Vagina (tissue), 2 donors: ENCODE measurements around the gene STK40.

Experiments used
- CTCF ChIP-seq, 3 experiments: fragments of 450-650 bp in 2 of 3; fragments of 200-600 bp in 1 of 3; sonication (generic) in 1 of 3; IDR thresholded peaks; one replicate each; pipeline ENCODE4 v1.5.1; 2017 to 2019; ENCODE audit warnings: antibody characterized with exemption in 3 of 3, mild to moderate bottlenecking in 2 of 3, moderate library complexity in 2 of 3
- POLR2A ChIP-seq, 2 donors: fragments of 450-650 bp; IDR thresholded peaks; one replicate each; pipeline ENCODE4 v1.6.1; 2017; ENCODE audit warnings: antibody characterized with exemption in 2 of 2, mild to moderate bottlenecking in 2 of 2, moderate library complexity in 2 of 2
- POLR2AphosphoS5 ChIP-seq, 2 donors: sonication (generic); formaldehyde crosslinking; IDR thresholded peaks; one replicate each; pipeline ENCODE4 v1.9.0; 2017; ENCODE audit warnings: antibody characterized with exemption in 2 of 2, mild to moderate bottlenecking in 2 of 2, low read depth in 1 of 2; ENCODE audit not compliant: insufficient read depth in 1 of 2

GRCh38 chr1:36306210-36306901 is 79.4 kb downstream of the STK40 start, which contains the start of gene SH3D21:
- no peak for TF ChIP-seq CTCF (IDR thresholded peaks at IDR 0.05)
- no peak for TF ChIP-seq POLR2A (IDR thresholded peaks at IDR 0.05)
- TF ChIP-seq POLR2AphosphoS5 (IDR thresholded peaks at IDR 0.05; ENCODE audit: insufficient read depth in 1 of 2, low read depth in 1 of 2), result peak in 1 of 2 donors; percentile 11
